ENCODE results near the gene PRKCA.

- TF ChIP-seq CTCF (IDR thresholded peaks at IDR 0.05) = no peak
- no peak for TF ChIP-seq ZFX (IDR thresholded peaks at IDR 0.05; ENCODE audit: borderline replicate concordance)
Observed at GRCh38 chr17:66678827-66679226, 376.4 kb downstream of the PRKCA start.
